Measurements from ENCODE around the gene TATDN3.

- TF ChIP-seq CTCF (IDR thresholded peaks at IDR 0.05) (no peak), POLR2AphosphoS5 (IDR thresholded peaks at IDR 0.05) (no peak), POLR2A (IDR thresholded peaks at IDR 0.05) (no peak)
Measured at GRCh38 chr1:212827171-212827776, 35.6 kb downstream of the TATDN3 start.

All from breast epithelium (tissue), 3 donors.